ENCODE results near the gene MEGF8. TPM values are rescaled to one million over a fixed set of nuclear protein-coding genes. Genes with fewer than 3 reads are reported as not detected.

MEGF8 gene
- total and polyA plus RNA-seq, 2 of the 13 experiments (the other 11 are each of a cell fraction or from before 2014, with no cell fraction given) = 4.0 to 8.8 TPM

- no TSS peak for BruUV-seq (replicated peaks)
- peak; percentile 75 for ATAC-seq
- H3K4me1 ChIP-seq (ENCODE audit: insufficient read depth, low read length) = peaks cover 66% of the 10 kb centered on the region
- H3K9me3 ChIP-seq (ENCODE audit: low read length) = no peaks in the 10 kb centered on the region
- 0% methylated on average over 6 of the region's 13 CpGs for WGBS (ENCODE audit: low lambda C conversion rate)
- POLR2A ChIA-PET = interaction anchor here (0.9 to 2.2 kb wide), 2 partner anchors 9 to 104 kb away, joined by 3 to 13 read pairs; partner anchors contain the start of gene CEACAM1
- H3K79me2 ChIP-seq (ENCODE audit: insufficient read depth, low read length) = no peaks in the 10 kb centered on the region
- no peak for FAIRE-seq
- peak overlapping the region; percentile 63 for H3K4me2 ChIP-seq (ENCODE audit: low read depth, low read length)
- H3K36me3 ChIP-seq (replicated peaks in 1 of 2; ENCODE audit: control insufficient read depth in 1 of 2, insufficient read depth in 2 of 2, low read length in 2 of 2) = no peaks in the 10 kb centered on the region
- peak; percentile 27 for DNase-seq (ENCODE audit: low spot score)
- intact Hi-C loops (cut with micrococcal nuclease; ENCODE audit: unreplicated experiment) (no loop called here), in situ Hi-C loops (cut with HindIII; ENCODE audit: extremely low pct_ligation_motif_present, low pct_unique_long_range_greater_than_20kb) (no loop called here)
- H3K27ac ChIP-seq (ENCODE audit: extremely low read length, insufficient read depth, low read length) = no peak overlapping the region
- peak overlapping the region in 2 of 3 experiments; percentile 41 to 56; a peak in 3 of 6 replicates for H3K4me3 ChIP-seq (replicated peaks in 1 of 3; ENCODE audit: insufficient read depth in 1 of 3, low read depth in 2 of 3, low read length in 3 of 3)
- CTCF ChIA-PET (ENCODE audit: low intra/inter-chr PET ratio, low total read pairs) = interaction anchor here (1.0 to 3.4 kb wide), 3 partner anchors 9 to 104 kb away, joined by 5 to 25 read pairs (median 6); no protein-coding TSS in a partner anchor
- no peaks in the 10 kb centered on the region for H4K20me1 ChIP-seq (ENCODE audit: insufficient read depth, low read length)
- H3K27me3 ChIP-seq (ENCODE audit: control insufficient read depth in 1 of 2, insufficient read depth in 2 of 2, low read length in 2 of 2) = peaks cover 4 to 36% of the 10 kb centered on the region in 2 experiments
- peak overlapping the region; percentile 28 for H2AFZ ChIP-seq (ENCODE audit: low read length)
- 0 out of 2 replicates have a peak overlapping the region, but pooled peaks have one; percentile 10 for H3K9ac ChIP-seq (ENCODE audit: insufficient read depth, low read depth, low read length)
- TF ChIP-seq NAIF1 (CRISPR knock-in tag; IDR thresholded peaks at IDR 0.05; ENCODE audit: borderline replicate concordance) = no peak
- TF ChIP-seq ZNF746 (CRISPR knock-in tag; IDR thresholded peaks at IDR 0.05) = no peak
- TF ChIP-seq ZNF576 (CRISPR knock-in tag; IDR thresholded peaks at IDR 0.05) = no peak
- no peak for TF ChIP-seq ZNF709 (CRISPR knock-in tag; IDR thresholded peaks at IDR 0.05)
- TF ChIP-seq RAD21 (CRISPR knock-in tag; IDR thresholded peaks at IDR 0.05) = peak; percentile 61
- TF ChIP-seq ZKSCAN8 (CRISPR knock-in tag; IDR thresholded peaks at IDR 0.05; ENCODE audit: borderline replicate concordance) = 0 out of 2 replicates have a peak, but pooled peaks have one; percentile 17
- TF ChIP-seq KDM2A (CRISPR knock-in tag; IDR thresholded peaks at IDR 0.05; ENCODE audit: borderline replicate concordance, low read depth) = peak; percentile 81; the same call in 1 of the 2 replicates
- TF ChIP-seq PBX3 (CRISPR knock-in tag; IDR thresholded peaks at IDR 0.05; ENCODE audit: borderline replicate concordance) = no peak
- TF ChIP-seq HMGXB4 (CRISPR knock-in tag; IDR thresholded peaks at IDR 0.05; ENCODE audit: borderline replicate concordance in 1 of 2, low read depth in 1 of 2) = peak in 1 of 2 experiments; percentile 64; a peak in 1 of 4 replicates
- peak; percentile 45; the same call in 1 of the 2 replicates for TF ChIP-seq UBTF (CRISPR knock-in tag; IDR thresholded peaks at IDR 0.05)
- TF ChIP-seq NFE2L2 (IDR thresholded peaks at IDR 0.05; ENCODE audit: low read length) = no peak
- no peak for TF ChIP-seq SIN3B (IDR thresholded peaks at IDR 0.05; ENCODE audit: low read length)
- TF ChIP-seq ZNF350 (CRISPR knock-in tag; IDR thresholded peaks at IDR 0.05; ENCODE audit: borderline replicate concordance, low read depth) = peak; percentile 39; the same call in 1 of the 2 replicates
- TF ChIP-seq HOXA7 (CRISPR knock-in tag; IDR thresholded peaks at IDR 0.05) = no peak
- 0 out of 2 replicates have a peak, but pooled peaks have one; percentile 20 for TF ChIP-seq SMC3 (IDR thresholded peaks at IDR 0.05; ENCODE audit: low read length)
- no peak for TF ChIP-seq HOXA5 (CRISPR knock-in tag; IDR thresholded peaks at IDR 0.05)
- no peak for TF ChIP-seq ZNF20 (CRISPR knock-in tag; IDR thresholded peaks at IDR 0.05)
- TF ChIP-seq ETV6 (CRISPR knock-in tag; conservative IDR thresholded peaks at IDR 0.05) = no peak
- TF ChIP-seq RXRB (CRISPR knock-in tag; IDR thresholded peaks at IDR 0.05; ENCODE audit: borderline replicate concordance) = peak; percentile 12; the same call in 1 of the 2 replicates
- TF ChIP-seq MXD4 (CRISPR knock-in tag; IDR thresholded peaks at IDR 0.05) = no peak
Measured at GRCh38 chr19:42424712-42425131, 99.3 kb downstream of the MEGF8 start.
